ENCODE measurements around the gene INCA1.

The INCA1 gene

DNA sequence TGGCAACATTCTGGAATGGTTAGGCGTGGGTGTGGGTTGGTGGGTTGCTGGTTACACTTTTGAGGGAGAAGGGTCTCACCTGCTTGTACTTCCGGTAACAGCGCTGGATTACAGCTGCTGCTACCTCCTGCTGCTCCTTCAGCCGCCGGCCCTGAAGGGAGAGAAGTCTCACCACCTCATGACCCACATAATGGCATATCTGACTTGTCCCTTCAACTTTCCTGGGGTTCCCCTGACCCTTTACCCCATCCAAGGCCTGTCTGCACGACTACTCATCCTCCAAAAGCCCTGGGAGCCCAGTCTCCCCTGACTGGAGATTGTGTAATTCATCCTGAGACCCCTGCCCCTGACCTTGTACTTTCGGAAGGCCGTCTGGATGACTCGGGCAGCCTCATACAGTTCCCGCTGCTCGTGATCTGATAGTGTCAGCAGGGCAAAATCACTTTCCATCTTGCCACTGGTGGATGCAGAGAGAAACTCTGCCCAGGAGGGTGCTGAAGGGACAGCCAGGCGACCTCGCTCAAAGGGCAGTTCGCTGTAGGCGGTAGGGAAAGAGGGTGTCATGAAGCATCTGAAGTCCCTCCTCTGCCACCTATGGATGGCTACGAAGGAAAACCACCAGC, 27.7 kb downstream of the INCA1 start:
- no peak for DNase-seq

DNA sequence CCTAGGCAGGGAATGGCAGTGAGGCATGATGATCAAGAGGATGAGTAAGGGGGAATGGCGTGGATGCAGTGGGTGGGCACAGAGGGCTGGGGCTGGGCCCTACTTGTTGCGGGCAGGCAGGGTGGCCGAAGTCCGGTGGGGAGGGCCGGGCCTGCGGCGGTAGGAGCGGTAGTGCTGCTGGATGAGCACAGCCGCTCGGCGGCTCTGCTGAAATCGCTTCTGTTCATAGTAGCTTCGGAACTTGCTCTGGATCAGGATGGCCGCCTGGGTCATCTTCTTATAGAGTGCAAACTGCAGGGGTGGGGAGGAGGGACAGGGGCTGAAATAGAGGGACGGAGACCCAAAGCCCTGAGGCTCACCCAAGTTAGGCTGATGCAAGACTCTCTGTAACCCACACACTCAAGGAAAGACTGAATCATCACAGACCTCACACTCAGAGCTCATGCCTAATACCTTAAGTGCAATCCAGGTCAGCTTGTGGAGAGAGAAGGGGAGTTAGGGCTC, 28.2 kb downstream of the INCA1 start:
- no peak for DNase-seq

DNA sequence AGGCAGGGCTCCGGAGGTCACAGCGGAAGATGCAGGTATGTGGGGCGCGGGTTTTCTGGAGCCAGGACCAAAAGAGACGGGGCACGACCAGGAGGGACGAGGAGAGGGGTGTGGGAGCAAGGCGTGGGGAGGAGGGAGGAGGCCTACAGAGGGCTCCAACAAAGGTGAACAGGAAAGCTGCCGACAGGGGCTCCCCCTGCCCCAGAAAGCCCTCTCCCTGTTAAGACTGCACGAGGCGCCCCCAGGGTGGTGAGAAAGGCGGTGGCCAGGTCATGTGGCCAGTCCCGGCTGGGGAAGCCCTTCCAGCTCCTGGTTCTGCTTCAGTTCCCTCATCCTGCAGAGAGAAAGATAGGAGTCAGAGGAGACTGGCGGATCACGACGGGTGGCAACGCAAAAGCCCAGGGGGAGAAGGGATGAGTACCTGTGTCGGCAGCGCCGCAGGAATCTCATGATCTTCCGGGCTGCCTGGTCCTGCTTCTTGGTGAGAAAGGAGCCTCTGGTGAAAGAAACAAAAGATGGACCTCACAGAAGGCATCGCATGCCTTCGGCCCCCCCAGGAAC, 28.8 kb downstream of the INCA1 start:
- DNase-seq: no peak

DNA sequence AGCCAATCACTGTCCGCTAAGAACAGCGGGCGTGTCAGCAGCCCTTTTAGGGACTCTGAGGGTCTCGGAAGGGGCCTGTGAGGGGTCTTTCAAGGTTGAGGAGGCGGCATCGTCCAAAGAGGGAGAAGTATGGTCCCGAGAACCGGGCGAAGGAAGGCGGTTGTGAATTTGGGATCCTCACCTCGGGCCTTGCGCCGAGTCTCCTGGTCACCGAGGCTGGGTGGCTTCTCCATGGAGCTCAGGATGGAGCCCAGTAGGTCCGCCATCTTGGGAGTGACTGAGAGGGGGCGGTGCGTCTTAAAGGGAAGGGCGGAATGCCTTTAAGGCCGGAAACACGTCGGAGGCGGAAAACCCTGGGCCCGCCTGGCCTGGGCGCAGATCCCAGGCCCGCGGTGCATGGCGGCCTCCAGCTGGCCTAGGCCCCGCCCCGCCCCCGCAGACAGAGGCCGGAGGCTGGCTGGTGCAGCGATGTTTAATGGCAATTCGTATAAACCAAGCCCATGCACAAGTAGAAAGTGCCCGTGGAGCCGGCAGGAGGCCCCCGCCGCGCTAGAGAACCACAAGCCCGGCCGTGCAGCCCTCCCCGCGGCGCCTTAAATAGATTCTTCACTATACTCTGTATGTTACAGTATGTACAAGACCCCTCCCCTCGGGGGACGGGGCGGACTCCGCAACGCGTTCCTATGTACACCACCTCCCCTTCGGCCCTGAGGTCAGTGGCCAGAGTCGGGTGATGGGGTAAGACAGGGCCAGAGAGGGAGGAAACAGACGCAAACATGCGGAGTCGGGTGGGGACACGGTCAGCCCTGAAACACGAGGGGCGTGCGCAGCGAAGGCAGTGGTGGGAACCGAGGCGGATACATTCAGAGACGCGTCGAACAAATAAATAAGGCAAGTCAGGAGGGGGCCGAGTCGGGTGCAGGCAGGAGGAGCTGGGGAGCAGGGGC, 29.5 kb downstream of the INCA1 start, which contains the start of gene SPAG7:
TSS of gene SPAG7 (minus strand) at position 279 of the 947 bp plus-strand sequence. CDS start at position 266, 13 bp downstream.
- DNase-seq: peak; percentile 78 to 81

DNA sequence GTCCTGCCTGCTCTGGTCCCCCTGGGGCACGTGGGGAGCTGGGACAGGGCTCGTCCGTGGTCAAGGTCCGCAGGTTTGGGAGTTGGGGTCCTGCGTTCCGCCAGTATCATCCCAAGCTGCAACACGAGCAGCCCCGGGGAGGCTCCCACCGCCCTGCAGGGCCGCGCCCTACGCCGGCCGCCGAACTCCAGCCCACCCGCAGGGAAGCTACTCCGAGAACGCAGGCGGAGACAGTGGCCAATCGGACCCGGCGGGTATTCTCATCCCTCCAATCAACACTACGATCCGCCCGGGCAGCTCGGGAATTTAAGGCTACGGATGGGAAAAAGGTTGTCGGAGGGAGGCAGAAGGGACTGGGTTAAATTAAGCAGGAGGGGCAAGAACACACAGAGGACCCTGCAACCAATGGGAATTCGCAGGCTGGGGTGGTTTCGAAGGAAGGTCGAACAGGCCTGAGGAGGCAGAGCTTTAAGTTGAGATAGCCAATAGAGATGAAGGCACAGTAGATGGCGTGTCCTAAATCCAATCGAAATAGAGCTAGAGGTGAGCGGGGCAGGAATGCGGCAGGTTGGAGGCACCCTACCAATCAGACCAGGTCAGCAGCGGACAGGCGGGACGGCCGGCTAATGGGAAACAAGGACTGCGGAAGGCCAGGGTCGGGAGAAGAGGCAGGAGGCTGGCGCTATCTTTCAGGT, 30.3 kb downstream of the INCA1 start:
- peak; percentile 97 for DNase-seq

DNA sequence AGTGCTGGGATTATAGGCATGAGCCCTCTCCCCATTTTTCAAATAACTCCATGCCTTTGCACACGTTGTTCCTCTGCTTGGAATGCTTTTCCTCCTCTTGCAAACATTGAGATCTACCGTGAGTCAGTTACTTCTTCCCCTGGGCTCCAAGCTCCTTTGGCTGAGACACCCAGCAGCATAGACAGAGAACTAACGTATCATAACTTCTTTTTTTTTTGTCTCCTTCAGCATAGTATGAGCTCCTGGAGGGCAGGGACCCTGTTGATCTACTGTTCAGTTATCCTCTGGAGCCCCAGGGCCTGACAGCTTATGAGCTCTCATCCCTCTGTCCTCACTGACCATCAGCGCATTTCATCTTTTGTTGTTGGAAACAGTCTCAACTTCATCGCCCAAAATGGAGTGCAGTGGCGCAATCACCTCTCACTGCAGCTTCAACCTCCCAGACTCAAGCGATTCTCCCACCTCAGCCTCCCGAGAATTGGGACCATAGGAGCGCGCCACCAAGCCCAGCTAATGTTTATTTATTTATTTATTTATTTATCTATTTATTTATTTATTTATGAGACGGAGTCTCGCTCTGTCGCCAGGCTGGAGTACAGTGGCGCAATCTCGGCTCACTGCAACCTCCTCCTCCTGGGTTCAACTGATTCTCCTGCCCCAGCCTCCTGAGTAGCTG, 31.9 kb downstream of the INCA1 start:
- DNase-seq: no peak

DNA sequence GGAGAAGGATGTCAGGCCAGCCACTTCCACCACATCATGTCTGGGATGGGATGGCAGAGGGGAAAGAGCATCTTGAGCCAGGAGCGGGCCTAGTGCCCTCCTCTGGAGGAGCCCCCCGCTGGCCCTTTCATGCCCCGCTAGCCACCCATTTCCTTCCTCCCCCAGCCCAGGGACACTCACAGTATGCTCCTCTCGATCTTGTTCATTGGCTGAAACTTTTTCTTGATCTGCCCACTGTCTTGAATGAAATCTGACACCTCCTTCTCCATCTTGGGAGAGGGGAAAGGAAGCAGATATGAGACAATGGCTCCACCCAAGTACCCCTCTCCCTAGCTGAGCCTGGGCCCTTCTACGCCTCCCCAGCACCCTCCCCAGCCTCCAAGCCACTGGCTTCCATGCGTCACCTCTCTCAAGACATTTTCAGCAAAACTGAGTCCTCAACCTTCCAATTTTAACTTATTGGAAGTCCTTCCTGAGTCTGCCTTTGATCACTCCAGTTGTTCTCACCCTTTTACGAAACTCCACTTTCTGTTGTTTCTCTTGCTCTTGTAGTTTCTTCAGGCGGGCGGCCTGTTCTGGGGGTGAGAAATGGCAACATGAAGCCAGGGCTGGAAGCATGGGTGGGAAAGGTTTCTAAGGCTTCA, 36.9 kb downstream of the INCA1 start:
- DNase-seq: peak in 1 of 2 experiments; percentile 10

DNA sequence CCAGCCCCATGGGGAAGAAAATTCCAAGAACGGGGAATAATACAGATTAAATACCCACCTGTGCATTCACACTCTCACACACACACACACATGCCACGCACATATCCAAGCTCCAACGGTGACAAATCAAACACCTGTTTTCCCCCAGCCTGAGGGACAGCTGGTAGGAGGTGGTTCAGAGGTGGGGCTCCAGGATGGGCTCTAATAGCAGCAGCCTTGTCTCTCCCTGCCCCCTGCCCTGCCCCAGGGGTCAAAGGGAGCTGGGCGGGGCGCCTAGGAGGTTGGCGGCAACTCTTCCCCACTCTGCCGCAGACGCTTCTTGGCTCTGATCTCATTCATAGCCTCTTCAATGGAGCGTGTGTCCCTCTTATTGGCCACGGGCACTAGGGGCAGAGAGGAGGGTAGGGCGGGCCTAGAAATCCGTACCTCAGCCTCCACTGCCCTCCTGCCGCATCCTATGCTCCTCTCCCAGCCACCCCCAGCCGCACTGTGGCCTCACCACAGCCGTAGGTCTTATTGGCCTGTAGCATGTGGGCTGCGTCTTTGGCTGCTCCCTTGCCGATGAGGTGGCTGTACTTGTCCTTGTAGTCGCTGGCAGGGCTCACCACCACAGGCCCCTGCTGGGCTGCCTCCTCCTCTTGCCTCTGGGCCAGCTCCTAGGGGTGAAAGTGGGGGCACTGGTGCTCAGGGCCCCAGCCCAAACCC, 37.9 kb downstream of the INCA1 start:
- no peak for DNase-seq

DNA sequence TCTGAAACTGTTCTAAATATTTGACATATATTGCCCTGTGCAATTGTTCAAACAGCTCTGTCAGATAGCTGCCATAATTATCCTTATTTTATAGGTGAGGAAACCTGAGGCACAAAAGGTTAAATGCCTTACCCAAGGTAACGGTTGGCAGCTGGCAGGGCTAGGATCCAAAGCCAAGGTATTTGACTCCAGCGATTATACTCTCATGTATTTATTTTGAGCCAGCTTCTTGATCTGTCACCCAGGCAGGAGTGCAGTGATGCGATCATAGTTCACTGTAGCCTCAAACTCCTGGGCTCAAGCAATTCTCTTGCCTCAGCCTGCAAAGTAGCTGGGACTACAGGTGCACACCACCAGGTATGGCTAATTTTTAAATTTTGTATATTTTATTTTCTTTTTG, 39.2 kb downstream of the INCA1 start:
- no peak for DNase-seq

DNA sequence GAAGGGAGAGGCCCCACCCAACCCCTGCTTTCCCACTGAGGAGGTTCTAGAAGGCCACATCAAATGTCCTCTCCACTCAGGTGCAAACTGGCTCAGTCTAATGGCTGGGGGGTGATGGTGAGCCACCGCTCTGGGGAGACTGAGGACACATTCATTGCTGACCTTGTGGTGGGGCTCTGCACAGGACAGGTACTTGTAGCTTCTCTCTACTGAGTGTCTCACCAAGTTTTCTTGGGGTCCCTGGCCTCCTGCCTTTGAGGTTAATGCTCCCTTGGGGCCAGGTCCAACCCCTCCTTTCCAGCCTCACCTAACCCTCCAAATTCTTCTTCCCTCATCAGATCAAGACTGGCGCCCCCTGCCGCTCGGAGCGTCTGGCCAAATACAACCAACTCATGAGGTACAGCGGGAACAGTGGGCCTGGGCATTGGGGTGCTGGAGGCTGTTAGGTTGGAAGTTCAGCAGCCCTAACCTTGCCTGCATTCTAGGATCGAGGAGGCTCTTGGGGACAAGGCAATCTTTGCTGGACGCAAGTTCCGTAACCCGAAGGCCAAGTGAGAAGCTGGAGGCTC, 40.7 kb downstream of the INCA1 start:
- no peak for DNase-seq

DNA sequence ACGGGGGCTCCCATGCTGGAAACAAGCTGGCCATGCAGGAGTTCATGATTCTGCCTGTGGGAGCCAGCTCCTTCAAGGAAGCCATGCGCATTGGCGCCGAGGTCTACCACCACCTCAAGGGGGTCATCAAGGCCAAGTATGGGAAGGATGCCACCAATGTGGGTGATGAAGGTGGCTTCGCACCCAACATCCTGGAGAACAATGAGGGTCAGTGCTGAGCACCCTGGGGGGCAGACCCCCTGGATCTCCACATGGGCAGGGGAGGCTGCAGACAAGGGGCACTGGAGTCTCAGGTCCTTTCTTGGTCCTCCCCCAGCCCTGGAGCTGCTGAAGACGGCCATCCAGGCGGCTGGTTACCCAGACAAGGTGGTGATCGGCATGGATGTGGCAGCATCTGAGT, 42.2 kb downstream of the INCA1 start:
- no peak for DNase-seq

DNA sequence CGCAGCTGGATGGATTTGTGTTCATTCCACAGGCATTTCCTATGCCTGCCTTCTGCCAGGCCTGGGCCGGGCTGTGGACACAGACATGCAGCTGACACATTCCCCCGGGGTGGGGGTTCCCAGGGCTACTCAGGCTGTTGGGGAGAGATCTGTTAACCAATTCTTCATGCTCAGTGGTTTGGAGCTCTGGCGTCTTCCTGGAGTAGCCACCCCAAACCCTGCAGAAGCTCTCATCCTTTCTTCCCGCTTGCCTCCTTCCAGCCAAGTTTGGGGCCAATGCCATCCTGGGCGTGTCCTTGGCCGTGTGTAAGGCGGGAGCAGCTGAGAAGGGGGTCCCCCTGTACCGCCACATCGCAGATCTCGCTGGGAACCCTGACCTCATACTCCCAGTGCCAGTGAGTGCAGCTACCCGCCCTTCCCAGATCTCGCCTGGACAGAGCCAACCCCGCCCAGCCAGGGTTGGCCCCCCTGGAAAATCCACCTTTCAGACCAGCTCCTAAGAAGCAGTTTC, 43.8 kb downstream of the INCA1 start:
- no peak for DNase-seq

DNA sequence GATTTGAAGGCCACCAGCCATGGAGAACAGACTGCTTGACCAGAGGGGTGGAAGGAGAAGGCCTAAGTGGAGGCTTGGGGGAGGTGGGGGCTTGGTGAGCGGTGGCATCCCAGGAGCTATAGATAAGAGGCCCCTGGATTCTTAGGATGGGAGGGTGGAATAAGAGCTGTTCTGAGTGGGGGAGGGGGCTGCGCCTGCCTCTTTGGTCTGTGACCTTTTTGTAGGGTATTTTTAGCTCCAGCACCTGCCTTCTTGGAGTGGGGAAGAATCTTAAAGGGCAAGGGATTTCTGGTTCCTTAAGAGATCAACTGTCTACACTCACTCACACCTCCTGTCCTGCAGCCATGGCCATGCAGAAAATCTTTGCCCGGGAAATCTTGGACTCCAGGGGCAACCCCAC, 45.8 kb downstream of the INCA1 start:
- no peak for DNase-seq

DNA sequence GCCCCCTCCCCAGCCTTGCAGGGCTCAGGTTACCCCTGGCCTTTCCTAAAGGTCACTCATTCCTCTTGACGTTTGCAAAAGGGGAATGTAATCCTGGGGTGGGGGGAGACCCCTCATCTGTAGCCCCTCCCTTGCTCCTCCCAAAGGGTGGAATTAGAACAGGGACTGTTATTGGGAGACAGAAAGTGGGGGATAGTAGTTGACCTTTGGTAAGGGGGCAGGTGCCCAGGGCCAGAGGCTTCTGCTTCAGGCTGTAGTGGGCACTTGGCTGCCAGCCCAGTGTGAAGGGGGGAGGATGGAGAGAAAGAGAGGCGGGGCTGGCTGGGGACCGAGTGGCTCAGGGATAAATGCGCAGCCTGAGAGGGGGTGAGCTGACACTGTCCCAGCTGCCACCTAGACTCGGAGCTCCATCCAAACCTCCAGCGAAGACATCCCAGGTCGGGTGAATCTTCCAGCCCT, 46.5 kb downstream of the INCA1 start, which contains the start of gene ENO3:
TSS of gene ENO3 (plus strand) at position 374 of the 459 bp plus-strand sequence. CDS start 711 bp downstream, outside the sequence.
- no peak for DNase-seq

DNA sequence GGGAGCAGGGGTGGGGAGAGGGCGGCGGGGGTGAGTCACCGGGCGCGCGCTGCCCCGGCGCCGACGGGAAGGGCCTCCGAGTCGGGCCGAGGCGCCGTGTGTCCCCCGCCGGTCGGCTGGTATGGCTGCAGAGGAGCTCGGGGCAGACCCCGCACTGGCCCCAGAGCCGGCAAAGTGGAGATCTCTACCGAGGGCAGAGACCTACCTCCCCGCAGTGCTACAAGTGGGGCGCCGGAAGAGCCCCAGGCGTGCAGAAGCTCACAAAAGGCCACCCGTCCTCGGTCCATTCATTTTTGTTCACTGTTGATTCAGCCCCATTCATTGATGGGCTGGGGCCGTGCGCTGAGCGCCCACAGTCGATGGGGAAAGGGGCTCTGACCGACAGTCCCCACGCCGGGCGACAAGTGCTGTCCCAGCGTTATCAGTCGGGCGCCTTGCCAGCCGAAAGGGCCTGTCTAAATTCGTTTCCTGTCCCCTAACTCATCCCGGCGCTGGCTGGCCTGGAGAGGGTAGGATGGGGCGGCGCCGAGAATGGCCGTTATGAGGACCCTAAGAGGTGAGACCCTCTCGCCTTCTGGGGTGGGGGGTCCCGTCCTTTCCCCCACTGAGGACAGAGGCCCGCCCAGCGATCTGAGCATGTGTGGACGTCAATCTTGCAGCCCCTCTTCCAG, 47.1 kb downstream of the INCA1 start:
- DNase-seq: peak in 1 of 2 experiments; percentile 10

DNA sequence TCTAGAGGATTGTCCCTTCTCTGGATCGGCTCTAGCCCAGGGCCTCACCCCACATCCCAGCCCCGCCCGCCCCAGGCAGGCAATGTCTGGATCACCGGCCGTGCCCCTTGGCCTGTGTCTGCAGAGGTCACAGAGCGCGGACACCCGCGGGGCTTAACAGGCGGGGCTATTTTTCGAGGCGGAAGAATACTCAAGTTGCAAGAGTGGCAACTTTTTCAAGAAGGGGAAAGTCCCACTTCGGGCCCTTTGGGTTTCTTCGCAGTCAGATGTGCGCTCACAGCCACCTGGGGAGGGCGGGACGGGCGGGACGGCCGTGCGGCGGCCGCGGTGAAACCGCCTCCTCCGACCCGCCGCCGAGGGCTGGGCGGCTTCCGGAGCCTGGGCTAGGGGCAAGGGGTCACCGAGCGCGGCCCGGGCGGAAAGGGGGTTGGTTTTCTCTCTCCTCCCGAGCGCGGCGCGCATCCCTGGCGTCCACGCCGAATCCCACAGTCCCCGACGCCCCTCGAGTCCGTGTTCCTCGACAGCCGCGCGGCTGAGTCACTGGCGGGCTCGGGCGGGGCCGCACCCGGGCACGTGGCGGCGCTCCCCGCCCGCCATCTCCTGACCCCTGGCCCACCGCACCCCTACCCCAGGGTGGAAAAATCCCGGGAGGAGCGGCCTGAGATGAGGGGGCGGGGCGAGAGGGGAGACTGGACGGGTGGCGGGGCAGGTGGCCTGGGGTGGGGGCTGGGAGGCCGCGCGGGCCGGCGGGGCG, 47.8 kb downstream of the INCA1 start:
- peak; percentile 23 to 31 for DNase-seq

DNA sequence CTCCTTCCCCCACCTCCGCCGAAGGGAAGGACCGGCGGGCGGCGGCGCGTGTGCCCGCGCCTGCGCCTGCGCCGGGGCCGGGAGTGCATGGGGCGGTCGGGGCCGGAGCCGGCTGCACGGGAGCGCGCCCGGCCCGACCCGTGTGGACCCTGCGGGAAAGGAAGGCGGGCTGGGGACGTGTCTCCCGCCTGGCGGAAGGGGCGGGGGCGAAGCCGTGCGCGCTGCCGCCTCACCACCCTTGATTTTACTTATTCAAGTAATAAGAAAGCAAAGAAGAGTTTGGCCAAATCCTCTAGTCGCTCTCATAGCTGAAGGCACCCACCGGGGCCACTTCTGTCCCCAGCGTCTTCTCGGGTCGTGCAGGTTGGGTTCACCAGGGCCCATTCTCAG, 48.4 kb downstream of the INCA1 start:
- peak; percentile 53 to 54 for DNase-seq

DNA sequence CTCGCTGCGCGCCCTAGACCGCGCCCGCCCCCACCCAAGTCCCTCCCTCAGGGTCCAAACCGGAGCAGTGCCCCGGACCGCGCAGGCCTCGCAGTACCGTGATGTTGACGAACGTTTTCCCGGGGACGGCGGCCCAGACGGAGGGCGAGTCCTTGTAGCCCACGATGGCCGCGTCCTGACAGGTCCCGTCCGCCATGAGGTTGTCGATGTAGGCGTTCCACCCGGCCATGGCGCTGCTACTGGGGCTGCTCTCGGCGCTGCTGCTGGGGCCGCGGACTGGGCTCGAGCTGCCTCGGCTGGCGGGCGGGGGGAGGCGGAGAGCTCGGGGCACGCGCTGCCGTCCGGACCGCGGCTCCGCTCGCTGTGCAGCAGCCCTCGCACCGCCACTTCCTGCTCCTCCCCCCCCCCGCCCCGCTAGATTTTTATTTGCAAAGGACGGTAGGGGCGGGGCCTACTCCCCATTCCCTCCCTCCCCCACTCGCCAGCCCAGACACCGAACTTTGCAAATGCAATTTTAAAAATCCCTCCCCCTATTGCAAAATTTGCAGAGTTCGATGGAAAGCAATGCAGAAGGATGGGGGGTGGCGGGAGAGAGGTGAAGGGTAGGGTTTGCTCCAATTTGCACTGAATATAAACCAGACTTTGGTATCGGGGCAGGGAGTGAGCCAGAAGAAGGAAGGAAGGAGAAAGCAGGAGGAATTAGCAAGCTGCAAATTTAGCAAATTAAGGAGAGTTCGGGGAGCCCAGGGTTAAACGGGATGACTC, 49.0 kb downstream of the INCA1 start, which contains the start of gene PFN1:
TSS of gene PFN1 (minus strand) at position 365 of the 765 bp plus-strand sequence. CDS start at position 229, 136 bp downstream.
- DNase-seq: peak; percentile 75 to 76

Measured in Kasumi-1 (cell line).